GM12801 (cell line): Measurements from ENCODE around the gene TRIM9.

Experiments
- TF ChIP-seq, protein P1 (sequence below): IDR thresholded peaks from one replicate; pipeline ENCODE4 v1.5.1; 2011; ENCODE audit warnings: control low read depth; ENCODE audit not compliant: insufficient read length; ENCODE audit errors: extremely low read depth

The TRIM9 gene

DNA sequence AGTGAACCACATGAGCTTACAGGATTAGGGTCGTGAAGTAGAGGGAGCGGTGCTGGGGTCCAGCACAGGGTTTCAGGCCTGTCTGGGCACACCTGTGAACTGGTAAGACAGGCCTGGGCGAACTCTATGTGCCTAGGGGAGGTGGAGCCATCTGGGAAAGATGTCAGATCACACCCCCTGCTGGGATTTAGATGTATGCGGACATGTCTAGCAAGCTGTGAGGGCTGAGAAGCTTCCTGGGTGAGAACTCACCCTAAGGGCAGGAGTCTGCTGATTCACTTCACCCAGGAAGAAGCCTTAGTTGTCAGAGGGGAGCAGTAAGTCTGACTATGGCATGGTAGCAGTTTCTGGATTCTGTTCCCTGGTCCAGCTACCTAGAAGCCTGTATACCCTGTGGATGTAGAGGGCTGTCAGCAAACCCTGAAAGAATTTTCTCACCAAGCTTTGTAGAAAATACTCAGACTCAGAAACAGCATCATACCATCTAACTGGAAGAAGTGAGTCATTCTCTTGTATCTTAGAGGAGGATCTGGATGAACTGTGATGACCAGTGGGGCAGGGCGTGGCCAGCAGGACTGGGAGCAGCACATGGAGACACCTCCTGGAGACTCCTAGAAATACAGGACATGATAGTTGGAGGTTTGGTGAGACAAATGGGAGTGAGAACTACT, 139.4 kb downstream of the TRIM9 start:
- TF ChIP-seq, protein P1, sequence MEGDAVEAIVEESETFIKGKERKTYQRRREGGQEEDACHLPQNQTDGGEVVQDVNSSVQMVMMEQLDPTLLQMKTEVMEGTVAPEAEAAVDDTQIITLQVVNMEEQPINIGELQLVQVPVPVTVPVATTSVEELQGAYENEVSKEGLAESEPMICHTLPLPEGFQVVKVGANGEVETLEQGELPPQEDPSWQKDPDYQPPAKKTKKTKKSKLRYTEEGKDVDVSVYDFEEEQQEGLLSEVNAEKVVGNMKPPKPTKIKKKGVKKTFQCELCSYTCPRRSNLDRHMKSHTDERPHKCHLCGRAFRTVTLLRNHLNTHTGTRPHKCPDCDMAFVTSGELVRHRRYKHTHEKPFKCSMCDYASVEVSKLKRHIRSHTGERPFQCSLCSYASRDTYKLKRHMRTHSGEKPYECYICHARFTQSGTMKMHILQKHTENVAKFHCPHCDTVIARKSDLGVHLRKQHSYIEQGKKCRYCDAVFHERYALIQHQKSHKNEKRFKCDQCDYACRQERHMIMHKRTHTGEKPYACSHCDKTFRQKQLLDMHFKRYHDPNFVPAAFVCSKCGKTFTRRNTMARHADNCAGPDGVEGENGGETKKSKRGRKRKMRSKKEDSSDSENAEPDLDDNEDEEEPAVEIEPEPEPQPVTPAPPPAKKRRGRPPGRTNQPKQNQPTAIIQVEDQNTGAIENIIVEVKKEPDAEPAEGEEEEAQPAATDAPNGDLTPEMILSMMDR = no peak

DNA sequence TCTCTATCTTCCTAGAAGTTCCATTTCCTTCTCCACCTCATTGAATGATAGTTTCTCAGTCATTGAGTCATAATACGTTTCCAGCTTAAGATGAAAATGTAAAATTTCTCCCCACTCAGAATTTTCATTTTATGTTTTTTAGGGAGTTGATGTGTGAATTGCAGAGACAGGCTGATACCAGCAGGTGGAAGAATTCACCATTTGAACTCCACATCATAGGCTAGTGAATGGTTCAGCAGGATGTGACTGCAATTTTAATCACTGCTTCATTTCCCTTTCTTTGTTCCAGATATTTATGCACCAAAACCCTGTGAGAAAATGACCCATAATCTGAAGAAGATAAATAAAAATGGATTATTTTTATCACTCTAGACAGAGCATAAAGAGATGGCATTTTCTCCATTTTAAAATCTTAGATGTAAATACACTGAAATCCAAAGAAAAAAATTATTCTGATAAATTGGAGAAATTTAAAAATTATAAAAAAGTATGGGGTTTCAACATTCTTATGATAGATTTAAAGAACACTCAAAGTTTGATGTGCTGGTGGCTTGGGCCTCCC, 140.0 kb downstream of the TRIM9 start:
- TF ChIP-seq, protein P1 = no peak

DNA sequence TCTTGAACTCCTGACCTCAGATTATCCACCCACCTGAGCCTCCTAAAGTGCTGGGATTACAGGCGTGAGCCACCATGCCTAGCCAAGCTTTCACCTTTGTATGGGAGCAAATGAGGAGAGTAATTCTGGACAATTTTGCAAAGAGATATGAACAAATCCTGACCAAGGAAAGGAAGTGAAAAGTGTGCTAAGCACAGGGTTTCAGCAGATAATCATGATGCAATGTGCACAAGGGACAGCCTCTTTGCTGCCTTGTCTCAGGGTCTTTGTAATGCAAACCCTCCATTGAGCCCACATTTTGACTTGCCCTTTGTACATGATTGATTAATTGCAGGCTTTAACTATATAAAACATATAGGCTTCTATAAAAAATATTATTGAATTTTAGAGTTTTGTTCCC, 141.4 kb downstream of the TRIM9 start:
- TF ChIP-seq, protein P1 = no peak

GRCh38 chr14:50951032-50951431, 143.9 kb downstream of the TRIM9 start:
- TF ChIP-seq, protein P1 = no peak

- TF ChIP-seq, protein P1 = no peak
Measured at GRCh38 chr14:50948205-50948604, 146.7 kb downstream of the TRIM9 start.

- TF ChIP-seq, protein P1 = no peak
Measured at GRCh38 chr14:50947446-50947845, 147.5 kb downstream of the TRIM9 start.

GRCh38 chr14:50946234-50946935, 148.5 kb downstream of the TRIM9 start:
- TF ChIP-seq, protein P1 = no peak
